Neural cell (in vitro differentiated cells): ENCODE results near the gene HERC2. TPM values are rescaled to one million over a fixed set of nuclear protein-coding genes. Genes with fewer than 3 reads are reported as not detected.

Experiments used
- H2AFZ ChIP-seq: fragments of 200-600, 300-800 bp; sonication (generic), shearing (Covaris generic); 2 replicates; pipeline ENCODE4 v1.6.0; 2014; ENCODE audit warnings: low read depth, mild to moderate bottlenecking, antibody characterized with exemption, low read length, moderate library complexity
- H3F3A ChIP-seq: fragments of 200-600 bp; shearing (Covaris generic); 2 replicates; pipeline ENCODE4 v1.6.1; 2016; ENCODE audit warnings: mild to moderate bottlenecking, moderate library complexity, mixed read lengths, antibody characterized with exemption, low read length; ENCODE audit not compliant: insufficient read depth, poor library complexity, severe bottlenecking
- H3K27ac ChIP-seq: fragments of 200-600, 300-800 bp; sonication (generic), shearing (Covaris generic); 2 replicates; pipeline ENCODE4 v1.5.1; 2014; ENCODE audit warnings: mild to moderate bottlenecking, low read length, moderate library complexity
- H3K27me3 ChIP-seq: fragments of 300-800, 200-600 bp; sonication (generic), shearing (Covaris generic); 2 replicates; pipeline ENCODE4 v1.6.0; 2014; ENCODE audit warnings: mild to moderate bottlenecking, low read depth, low read length, moderate library complexity; ENCODE audit not compliant: insufficient read depth
- H3K36me3 ChIP-seq: fragments of 300-800, 200-600 bp; sonication (generic), shearing (Covaris generic); 2 replicates; pipeline ENCODE4 v1.5.1; 2014; ENCODE audit warnings: mild to moderate bottlenecking, antibody characterized with exemption, low read length, moderate library complexity; ENCODE audit not compliant: insufficient read depth
- H3K4me2 ChIP-seq: fragments of 300-800, 200-600 bp; sonication (generic), shearing (Covaris generic); 2 replicates; pipeline ENCODE4 v1.6.0; 2014; ENCODE audit warnings: mild to moderate bottlenecking, low read length
- H3K4me3 ChIP-seq: fragments of 300-800, 200-600 bp; sonication (generic), shearing (Covaris generic); 2 replicates; pipeline ENCODE4 v1.5.1; 2014; ENCODE audit warnings: mild to moderate bottlenecking, low read length, moderate library complexity
- H3K79me2 ChIP-seq: fragments of 200-600 bp; shearing (Covaris generic); replicated peaks from 2 replicates; pipeline ENCODE4 v1.6.0; 2014; ENCODE audit warnings: mild to moderate bottlenecking, low read length, moderate library complexity; ENCODE audit not compliant: insufficient read depth
- H3K9ac ChIP-seq: fragments of 300-800, 200-600 bp; sonication (generic), shearing (Covaris generic); 2 replicates; pipeline ENCODE4 v1.6.1; 2016; ENCODE audit warnings: mild to moderate bottlenecking, low read length, mixed read lengths
- H3K9me2 ChIP-seq: fragments of 200-600 bp; shearing (Covaris generic); 2 replicates; pipeline ENCODE4 v1.6.1; 2016; ENCODE audit warnings: mild to moderate bottlenecking, low read length, mixed read lengths; ENCODE audit not compliant: insufficient read depth
- H3K9me3 ChIP-seq: fragments of 200-600, 300-800 bp; sonication (generic), shearing (Covaris generic); 2 replicates; pipeline ENCODE4 v1.6.1; 2016; ENCODE audit warnings: mild to moderate bottlenecking, mixed run types, low read length, moderate library complexity, mixed read lengths
- H4K20me1 ChIP-seq: fragments of 200-600 bp; shearing (Covaris generic); 2 replicates; pipeline ENCODE4 v1.6.1; 2016; ENCODE audit warnings: mild to moderate bottlenecking, mixed run types; ENCODE audit not compliant: insufficient read depth
- EP300 ChIP-seq: fragments of 450-650 bp; conservative IDR thresholded peaks from 2 replicates; pipeline ENCODE4 v1.6.1; 2014; ENCODE audit warnings: antibody characterized with exemption, mild to moderate bottlenecking, moderate library complexity; ENCODE audit not compliant: poor library complexity, severe bottlenecking
- MXI1 ChIP-seq: fragments of 450-650 bp; conservative IDR thresholded peaks from 2 replicates; pipeline ENCODE4 v1.6.1; 2014; ENCODE audit warnings: antibody characterized with exemption, mild to moderate bottlenecking; ENCODE audit not compliant: poor library complexity, severe bottlenecking
- RAD21 ChIP-seq: fragments of 450-650 bp; conservative IDR thresholded peaks from 2 replicates; pipeline ENCODE4 v1.6.1; 2014; ENCODE audit warnings: antibody characterized with exemption, mild to moderate bottlenecking, moderate library complexity
- REST ChIP-seq: IDR thresholded peaks from 2 replicates; pipeline ENCODE4 v1.6.1; 2012; ENCODE audit warnings: borderline replicate concordance
- SMC3 ChIP-seq: fragments of 450-650 bp; conservative IDR thresholded peaks from 2 replicates; pipeline ENCODE4 v1.6.1; 2014; ENCODE audit warnings: antibody characterized with exemption, mild to moderate bottlenecking, moderate library complexity; ENCODE audit not compliant: poor library complexity
- TAF1 ChIP-seq: IDR thresholded peaks from 2 replicates; pipeline ENCODE4 v1.6.1; 2012; ENCODE audit warnings: low read depth
- polyA plus RNA-seq: library from polyadenylated mRNA; depleted of rRNA; stranded (reverse); fragments of >200 nt; gene quantifications from 2 replicates; pipeline ENCODE4 v1.2.3, GENCODE V29; 2014
- TF ChIP-seq, protein P1 (sequence below): fragments of 450-650 bp; IDR thresholded peaks from 2 replicates; pipeline ENCODE4 v1.5.1; 2014; ENCODE audit warnings: antibody characterized with exemption, mild to moderate bottlenecking, moderate library complexity; ENCODE audit not compliant: poor library complexity, severe bottlenecking

HERC2 gene
- polyA plus RNA-seq, 1 donor from 2014 or later, result 47.3 TPM

DNA sequence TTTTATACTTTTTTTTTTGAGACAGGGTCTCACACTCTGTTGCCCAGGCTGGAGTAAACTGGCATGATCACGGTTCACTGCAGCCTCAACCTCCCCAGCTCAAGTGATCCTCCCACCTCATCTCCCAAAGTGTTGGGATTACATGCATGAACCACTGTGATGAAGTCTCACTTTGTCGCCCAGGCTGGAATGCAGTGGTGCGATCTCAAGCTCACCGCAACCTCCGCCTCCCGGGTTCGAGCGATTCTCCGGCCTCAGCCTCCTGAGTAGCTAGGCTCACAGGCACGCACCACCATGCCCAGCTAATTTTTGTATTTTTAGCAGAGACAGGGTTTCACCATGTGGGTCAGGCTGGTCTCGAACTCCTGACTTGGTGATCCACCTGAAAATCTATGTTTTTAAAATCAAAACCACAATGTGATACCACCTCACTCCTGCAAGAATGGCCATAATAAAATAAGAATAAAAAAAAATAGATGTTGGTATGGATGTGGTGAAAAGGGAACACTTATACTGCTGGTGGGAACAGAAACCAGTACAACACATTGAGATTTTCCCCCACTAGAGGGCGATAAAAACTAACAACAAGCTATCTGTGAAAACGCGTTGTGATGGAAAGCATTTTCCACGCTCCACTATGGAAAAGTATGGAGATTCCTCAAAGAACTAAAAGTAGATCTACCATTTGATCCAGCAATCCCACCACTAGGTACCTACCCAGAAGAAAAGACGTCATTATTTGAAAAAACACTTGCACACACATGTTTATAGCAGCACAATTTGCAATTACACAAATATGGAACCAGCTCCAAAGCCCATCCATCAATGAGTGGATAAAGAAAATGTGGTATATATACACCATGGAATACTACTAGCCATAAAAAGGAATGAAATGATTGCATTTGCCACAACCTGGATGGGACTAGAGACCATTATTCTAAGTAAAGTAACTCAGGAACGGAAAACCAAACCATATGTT, 196.0 kb downstream of the HERC2 start:
- Histone ChIP-seq H3F3A (no peaks in the 10 kb centered on the region), H4K20me1 (no peaks in the 10 kb centered on the region), H3K9me2 (no peaks in the 10 kb centered on the region), H3K79me2 (no peaks in the 10 kb centered on the region), H3K36me3 (peaks cover 3% of the 10 kb centered on the region), H2AFZ (no peak overlapping the region), H3K27ac (no peak overlapping the region), H3K4me2 (no peak overlapping the region), H3K9me3 (no peaks in the 10 kb centered on the region), H3K9ac (no peak overlapping the region), H3K4me3 (no peak overlapping the region), H3K27me3 (no peaks in the 10 kb centered on the region)
- TF ChIP-seq REST, result no peak
- peak; percentile 65 for TF ChIP-seq RAD21
- no peak for TF ChIP-seq TAF1
- TF ChIP-seq, protein P1, sequence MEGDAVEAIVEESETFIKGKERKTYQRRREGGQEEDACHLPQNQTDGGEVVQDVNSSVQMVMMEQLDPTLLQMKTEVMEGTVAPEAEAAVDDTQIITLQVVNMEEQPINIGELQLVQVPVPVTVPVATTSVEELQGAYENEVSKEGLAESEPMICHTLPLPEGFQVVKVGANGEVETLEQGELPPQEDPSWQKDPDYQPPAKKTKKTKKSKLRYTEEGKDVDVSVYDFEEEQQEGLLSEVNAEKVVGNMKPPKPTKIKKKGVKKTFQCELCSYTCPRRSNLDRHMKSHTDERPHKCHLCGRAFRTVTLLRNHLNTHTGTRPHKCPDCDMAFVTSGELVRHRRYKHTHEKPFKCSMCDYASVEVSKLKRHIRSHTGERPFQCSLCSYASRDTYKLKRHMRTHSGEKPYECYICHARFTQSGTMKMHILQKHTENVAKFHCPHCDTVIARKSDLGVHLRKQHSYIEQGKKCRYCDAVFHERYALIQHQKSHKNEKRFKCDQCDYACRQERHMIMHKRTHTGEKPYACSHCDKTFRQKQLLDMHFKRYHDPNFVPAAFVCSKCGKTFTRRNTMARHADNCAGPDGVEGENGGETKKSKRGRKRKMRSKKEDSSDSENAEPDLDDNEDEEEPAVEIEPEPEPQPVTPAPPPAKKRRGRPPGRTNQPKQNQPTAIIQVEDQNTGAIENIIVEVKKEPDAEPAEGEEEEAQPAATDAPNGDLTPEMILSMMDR, result peak; percentile 68
- TF ChIP-seq SMC3, result peak; percentile 66
- no peak for TF ChIP-seq MXI1

- no peaks in the 10 kb centered on the region for H3K9me3 ChIP-seq
- no peaks in the 10 kb centered on the region for H4K20me1 ChIP-seq
- no peak overlapping the region for H3K4me2 ChIP-seq
Observed at GRCh38 chr15:28124841-28125240, 197.1 kb downstream of the HERC2 start.

More at GRCh38 chr15:28124841-28125240, 197.1 kb downstream of the HERC2 start:
- Histone ChIP-seq H3K36me3 (peaks cover 6% of the 10 kb centered on the region), H3K79me2 (no peaks in the 10 kb centered on the region), H3K9ac (no peak overlapping the region), H3K27me3 (no peaks in the 10 kb centered on the region), H3K4me3 (no peak overlapping the region), H3K27ac (no peak overlapping the region), H3K9me2 (no peaks in the 10 kb centered on the region), H2AFZ (no peak overlapping the region), H3F3A (no peaks in the 10 kb centered on the region)
- no peak for TF ChIP-seq MXI1
- TF ChIP-seq RAD21, result no peak
- no peak for TF ChIP-seq EP300
